HCT116 (cell line): ENCODE data around the gene DCTN4. TPM values are rescaled to one million over a fixed set of nuclear protein-coding genes. Genes with fewer than 3 reads are reported as not detected.

Experiments used
- ATAC-seq: fragments of 200-7000 bp; cut with Tn5 transposase; 2 replicates; pipeline ENCODE4 v1.9.1; 2020; ENCODE audit warnings: mild to moderate bottlenecking, moderate library complexity
- BruUV-seq: library from RNA; stranded (reverse); fragments of 400-500 nt; replicated peaks from 2 replicates; lab custom pipeline; 2021; lab: Mats Ljungman, UMichigan
- CTCF ChIA-PET: fragments of 300-600 bp; sonication (Branson Sonifier 250); formaldehyde crosslinking; loops from one replicate; lab custom pipeline; 2021; ENCODE audit warnings: antibody characterized with exemption; lab: Charles Lee
- POLR2A ChIA-PET: fragments of 300-600, 350-600 bp; sonication (Branson Sonifier 250); formaldehyde crosslinking; loops from one replicate; lab custom pipeline; 2021; ENCODE audit warnings: antibody characterized with exemption; lab: Charles Lee
- RAD21 ChIA-PET, 2 experiments: fragments of 300-600 bp; sonication (Branson Sonifier 250); formaldehyde crosslinking; loops; one replicate each; lab custom pipeline; 2023; ENCODE audit warnings: low total read pairs in 2 of 2; ENCODE audit not compliant: uncharacterized antibody in 2 of 2, unreplicated experiment in 2 of 2, low non-redundant PET in 1 of 2; lab: Charles Lee
- DNase-seq: peaks from one replicate; pipeline ENCODE4 v3.0.0-alpha.2; 2010; ENCODE audit warnings: low read depth, low spot score
- H2AFZ ChIP-seq: fragments of 200-600 bp; shearing (Covaris generic), sonication (generic); 2 replicates; pipeline ENCODE4 v1.6.1; 2017; ENCODE audit warnings: low read depth, mixed run types, mixed read lengths, antibody characterized with exemption, low read length; ENCODE audit not compliant: poor library complexity, severe bottlenecking
- H3K27ac ChIP-seq: 2 replicates; pipeline ENCODE4 v1.5.1; 2012; ENCODE audit warnings: low read depth, low read length
- H3K27me3 ChIP-seq: fragments of 200-600 bp; sonication (generic); 2 replicates; pipeline ENCODE4 v1.6.1; 2016; ENCODE audit warnings: mixed run types, low read length, mixed read lengths; ENCODE audit not compliant: insufficient read depth
- H3K36me3 ChIP-seq, 2 experiments: fragments of 200-500 bp in 1 of 2; fragments of 200-600 bp in 1 of 2; sonication (Bioruptor generic) in 1 of 2; sonication (generic) in 1 of 2; 2 replicates each; pipeline versions ENCODE4 v1.5.1 to v1.6.1; 2014 to 2016; ENCODE audit warnings: low read length in 2 of 2, inconsistent platforms in 1 of 2, mixed read lengths in 1 of 2, mixed run types in 1 of 2; ENCODE audit not compliant: insufficient read depth in 2 of 2, control insufficient read depth in 1 of 2
- H3K4me1 ChIP-seq, 2 experiments: fragments of 200-600 bp in 1 of 2; sonication (generic) in 1 of 2; 2 replicates each; pipeline versions ENCODE4 v1.5.1 to v1.6.1; 2012 to 2017; ENCODE audit warnings: low read length in 2 of 2, inconsistent platforms in 1 of 2, mild to moderate bottlenecking in 1 of 2, mixed read lengths in 1 of 2, mixed run types in 1 of 2, moderate library complexity in 1 of 2; ENCODE audit not compliant: insufficient read depth in 2 of 2, control insufficient read depth in 1 of 2
- H3K4me2 ChIP-seq: fragments of 200-600 bp; sonication (generic); 2 replicates; pipeline ENCODE4 v1.6.1; 2017; ENCODE audit warnings: mixed run types, low read length, mixed read lengths
- H3K4me3 ChIP-seq, 2 experiments: fragments of 200-600 bp in 1 of 2; sonication (generic) in 1 of 2; replicated peaks in 1 of 2; 2 replicates each; pipeline ENCODE4 v1.5.1; 2011 to 2016; ENCODE audit warnings: low read length in 2 of 2, control low read depth in 1 of 2, low read depth in 1 of 2, mild to moderate bottlenecking in 1 of 2, mixed read lengths in 1 of 2, mixed run types in 1 of 2
- H3K79me2 ChIP-seq: fragments of 200-600 bp; sonication (generic); 2 replicates; pipeline ENCODE4 v1.6.1; 2017; ENCODE audit warnings: mild to moderate bottlenecking, mixed run types, low read length, moderate library complexity, mixed read lengths; ENCODE audit not compliant: insufficient read depth
- H3K9ac ChIP-seq: fragments of 200-600 bp; sonication (generic); 2 replicates; pipeline ENCODE4 v1.6.1; 2016; ENCODE audit warnings: low read length, mixed read lengths
- H3K9me2 ChIP-seq: fragments of 200-600 bp; sonication (generic), shearing (Covaris generic); 2 replicates; pipeline ENCODE4 v1.6.1; 2017; ENCODE audit warnings: mixed run types, mild to moderate bottlenecking, moderate library complexity; ENCODE audit not compliant: insufficient read depth
- H3K9me3 ChIP-seq, 2 experiments: fragments of 200-500 bp in 1 of 2; fragments of 200-600 bp in 1 of 2; sonication (Bioruptor generic) in 1 of 2; sonication (generic) in 1 of 2; 2 replicates each; pipeline ENCODE4 v1.6.1; 2014 to 2017; ENCODE audit warnings: low read length in 2 of 2, mixed read lengths in 2 of 2, inconsistent platforms in 1 of 2, low read depth in 1 of 2, mild to moderate bottlenecking in 1 of 2, mixed run types in 1 of 2, moderate library complexity in 1 of 2; ENCODE audit not compliant: control insufficient read depth in 1 of 2, insufficient read depth in 1 of 2
- H4K20me1 ChIP-seq: fragments of 200-600 bp; sonication (generic), shearing (Covaris generic); 2 replicates; pipeline ENCODE4 v1.6.1; 2017; ENCODE audit warnings: mixed run types, mild to moderate bottlenecking, moderate library complexity; ENCODE audit not compliant: insufficient read depth
- CBX3 ChIP-seq: IDR thresholded peaks from 2 replicates; pipeline ENCODE4 v1.6.1; 2012; ENCODE audit warnings: low read depth
- CTCF ChIP-seq, 3 experiments: fragments of 200-600 bp in 1 of 3; sonication (generic) in 1 of 3; IDR thresholded peaks in 2 of 3; conservative IDR thresholded peaks in 1 of 3; 2 replicates each; pipeline ENCODE4 v1.5.1; 2012 to 2017; ENCODE audit warnings: low read depth in 2 of 3, low read length in 2 of 3, antibody characterized with exemption in 1 of 3, borderline replicate concordance in 1 of 3, control low read depth in 1 of 3, mild to moderate bottlenecking in 1 of 3, mixed read lengths in 1 of 3, mixed run types in 1 of 3, moderate library complexity in 1 of 3; ENCODE audit not compliant: insufficient read depth in 1 of 3
- ELF1 ChIP-seq: IDR thresholded peaks from 2 replicates; pipeline ENCODE4 v1.6.1; 2012; ENCODE audit warnings: low read depth, borderline replicate concordance
- EZH2 ChIP-seq: fragments of 200-600 bp; sonication (generic); IDR thresholded peaks from 2 replicates; pipeline ENCODE4 v1.6.1; 2017; ENCODE audit warnings: antibody characterized with exemption, mixed run types
- EZH2phosphoT487 ChIP-seq: fragments of 200-600 bp; IDR thresholded peaks from 2 replicates; pipeline ENCODE4 v1.6.1; 2018; ENCODE audit warnings: antibody characterized with exemption, borderline replicate concordance
- FOSL1 ChIP-seq: IDR thresholded peaks from 2 replicates; pipeline ENCODE4 v1.6.1; 2012; ENCODE audit warnings: low read depth
- JUND ChIP-seq: IDR thresholded peaks from 2 replicates; pipeline ENCODE4 v1.6.1; 2012
- POLR2A ChIP-seq: IDR thresholded peaks from 2 replicates; pipeline ENCODE4 v1.7.0; 2011; ENCODE audit warnings: borderline replicate concordance; ENCODE audit not compliant: insufficient read depth, insufficient read length; ENCODE audit errors: extremely low read depth
- POLR2AphosphoS5 ChIP-seq: IDR thresholded peaks from 2 replicates; pipeline ENCODE4 v1.6.1; 2011; ENCODE audit warnings: mild to moderate bottlenecking, low read depth, low read length, moderate library complexity
- RAD21 ChIP-seq: IDR thresholded peaks from 2 replicates; pipeline ENCODE4 v1.6.1; 2012; ENCODE audit warnings: low read depth, mild to moderate bottlenecking
- REST ChIP-seq: IDR thresholded peaks from 2 replicates; pipeline ENCODE4 v1.6.1; 2012; ENCODE audit warnings: low read depth
- SIN3A ChIP-seq: IDR thresholded peaks from 2 replicates; pipeline ENCODE4 v1.6.1; 2012; ENCODE audit warnings: low read depth
- SP1 ChIP-seq: IDR thresholded peaks from 2 replicates; pipeline ENCODE4 v1.6.1; 2012; ENCODE audit warnings: low read depth
- SRF ChIP-seq: IDR thresholded peaks from 2 replicates; pipeline ENCODE4 v1.6.1; 2012; ENCODE audit warnings: low read depth
- TCF7L2 ChIP-seq: IDR thresholded peaks from 2 replicates; pipeline ENCODE4 v1.7.0; 2011; ENCODE audit warnings: borderline replicate concordance, inconsistent platforms; ENCODE audit not compliant: insufficient read depth, insufficient read length; ENCODE audit errors: extremely low read depth
- ZBTB33 ChIP-seq: IDR thresholded peaks from 2 replicates; pipeline ENCODE4 v1.6.1; 2011; ENCODE audit warnings: mild to moderate bottlenecking, low read length, moderate library complexity; ENCODE audit not compliant: insufficient replicate concordance; ENCODE audit errors: extremely low read depth
- ZFX ChIP-seq: fragments of 450-650 bp; IDR thresholded peaks from 2 replicates; pipeline ENCODE4 v1.6.1; 2017
- ZNF274 ChIP-seq: fragments of 200-500 bp; sonication (Bioruptor generic); IDR thresholded peaks from 2 replicates; pipeline ENCODE4 v1.6.1; 2014; ENCODE audit warnings: mild to moderate bottlenecking, low read depth, low read length, inconsistent platforms
- intact Hi-C: fragments of 100-400 bp; cut with micrococcal nuclease; formaldehyde crosslinking; loops from 2 replicates; pipeline ENCODE4 v1.10.0; 2022
- total RNA-seq: library from RNA; stranded (reverse); gene quantifications from one replicate; pipeline ENCODE4 v1.2.1, GENCODE V29; 2021; ENCODE audit not compliant: unreplicated experiment

The DCTN4 gene
- total RNA-seq, 1 experiment from 2014 or later, result 78.8 TPM

GRCh38 chr5:150694612-150695011 is 64.2 kb downstream of the DCTN4 start (continued):
- no peak for TF ChIP-seq REST

- no TSS peak for BruUV-seq
- H3K4me2 ChIP-seq, result no peak overlapping the region
- no peak overlapping the region for H3K4me3 ChIP-seq
- no peaks in the 10 kb centered on the region for H3K27me3 ChIP-seq
- RAD21 ChIA-PET, result no interaction called here
- ATAC-seq, result no peak
- intact Hi-C loops, result no loop called here
- H3K9ac ChIP-seq, result no peak overlapping the region
- H4K20me1 ChIP-seq, result no peaks in the 10 kb centered on the region
- no peak overlapping the region for H2AFZ ChIP-seq
- no peak overlapping the region for H3K27ac ChIP-seq
- H3K4me1 ChIP-seq, result no peaks in the 10 kb centered on the region
- POLR2A ChIA-PET, result no interaction called here
- H3K9me3 ChIP-seq, result no peaks in the 10 kb centered on the region
- no peak for DNase-seq
- H3K79me2 ChIP-seq, result no peaks in the 10 kb centered on the region
- no peaks in the 10 kb centered on the region for H3K9me2 ChIP-seq
- CTCF ChIA-PET, result no interaction called here
- peaks cover 52 to 66% of the 10 kb centered on the region in 2 experiments for H3K36me3 ChIP-seq
- TF ChIP-seq ZNF274 (no peak), CTCF (IDR thresholded peaks at IDR 0.05 in 2 of 3, conservative IDR thresholded peaks at IDR 0.05 in 1 of 3; ENCODE audit: borderline replicate concordance in 1 of 3, insufficient read depth in 1 of 3, low read depth in 2 of 3, low read length in 2 of 3) (no peak), CBX3 (no peak), ELF1 (no peak), FOSL1 (no peak), EZH2phosphoT487 (no peak), POLR2AphosphoS5 (no peak), EZH2 (no peak), JUND (no peak), POLR2A (no peak), ZFX (no peak), TCF7L2 (no peak), RAD21 (no peak), SP1 (no peak), SIN3A (no peak), SRF (no peak), ZBTB33 (no peak)
Measured at GRCh38 chr5:150692276-150692675, 66.5 kb downstream of the DCTN4 start.
